ENCODE data around the gene DHRSX.

GRCh38 chrX:2188330-2188792 is 312.4 kb downstream of the DHRSX start:
- TF ChIP-seq CTCF (conservative IDR thresholded peaks at IDR 0.05; ENCODE audit: low read depth, low read length): no peak
- TF ChIP-seq EZH2 (IDR thresholded peaks at IDR 0.05; ENCODE audit: low read length, unreplicated experiment): no peak
- no peak for TF ChIP-seq EZH2phosphoT487 (IDR thresholded peaks at IDR 0.05; ENCODE audit: borderline replicate concordance, low read length)

All from PC-3 (cell line).